Measurements from ENCODE around the gene S100A12.

GRCh38 chr1:153392822-153393221, 17.4 kb upstream of the S100A12 start:
- TF ChIP-seq CTCF (conservative IDR thresholded peaks at IDR 0.05) = no peak
- TF ChIP-seq EZH2 (IDR thresholded peaks at IDR 0.05; ENCODE audit: low read depth) = no peak
